ENCODE data around the gene OSTM1.
"Not testable (repeated sequence)": the region's sequence is repeated elsewhere in the genome, so short reads cannot be mapped to it uniquely, and the experiment has no call there.

Gene OSTM1

GRCh38 chr6:108024427-108025073 is 50.0 kb downstream of the OSTM1 start:
- DNase-seq (ENCODE audit: low read depth in 2 of 3, low spot score in 1 of 3), result no peak

GRCh38 chr6:108020472-108021116 is 53.9 kb downstream of the OSTM1 start:
- DNase-seq (ENCODE audit: low read depth in 2 of 3, low spot score in 1 of 3), result no peak

GRCh38 chr6:108016283-108016682 is 58.3 kb downstream of the OSTM1 start:
- DNase-seq (ENCODE audit: low read depth in 2 of 3, low spot score in 1 of 3), result not testable (repeated sequence)

DNA sequence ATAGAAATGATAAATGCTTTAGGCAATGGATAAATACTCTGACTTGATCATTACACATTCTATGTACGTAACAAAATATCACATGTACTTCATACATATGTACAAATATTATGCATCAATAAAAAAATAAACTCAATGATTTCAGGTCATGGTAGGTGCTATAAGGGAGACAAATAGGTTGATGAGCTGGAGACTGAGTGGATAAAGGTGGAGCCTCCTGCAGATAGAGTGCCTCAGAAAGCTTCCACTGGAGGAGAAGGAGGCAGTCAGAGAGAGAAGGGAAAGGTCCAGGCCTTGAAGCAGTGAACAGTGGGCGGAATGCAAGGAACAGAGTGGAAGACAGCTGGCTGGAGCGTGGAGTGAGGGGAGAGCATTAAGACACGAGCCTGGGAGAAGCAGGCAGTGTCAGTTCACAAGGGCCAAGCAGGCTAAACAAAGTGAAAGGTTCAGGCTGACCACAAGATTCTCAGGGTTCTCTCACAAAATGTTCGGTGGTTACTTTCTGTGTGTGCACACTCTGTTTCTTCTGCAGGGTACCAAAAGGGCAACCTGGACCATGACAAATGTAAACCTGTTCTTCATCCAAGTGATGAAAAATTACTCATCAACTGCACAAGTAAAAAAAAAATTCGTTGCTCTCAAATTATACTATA is 60.6 kb downstream of the OSTM1 start:
- no peak for DNase-seq (ENCODE audit: low read depth in 2 of 3, low spot score in 1 of 3)

DNA sequence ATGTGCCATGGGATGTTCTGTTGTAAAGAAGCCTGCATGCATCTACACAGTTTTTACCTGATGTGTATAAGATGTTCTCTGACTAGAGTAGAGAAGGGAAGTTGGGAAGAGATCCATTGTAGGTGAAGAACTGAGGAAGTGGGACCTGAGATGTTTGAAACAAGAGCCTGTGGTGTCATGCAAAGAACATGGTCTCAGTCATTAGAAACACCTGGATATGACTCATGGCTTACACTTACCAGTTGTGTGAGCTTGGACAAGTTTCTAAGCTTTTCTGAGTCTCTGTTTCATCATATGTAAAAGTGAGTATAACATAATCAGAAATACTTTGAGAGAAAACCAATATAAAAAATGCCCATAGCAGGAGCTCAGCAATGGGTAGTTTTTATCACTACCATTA is 64.6 kb downstream of the OSTM1 start:
- DNase-seq (ENCODE audit: low read depth in 2 of 3, low spot score in 1 of 3), result no peak

DNA sequence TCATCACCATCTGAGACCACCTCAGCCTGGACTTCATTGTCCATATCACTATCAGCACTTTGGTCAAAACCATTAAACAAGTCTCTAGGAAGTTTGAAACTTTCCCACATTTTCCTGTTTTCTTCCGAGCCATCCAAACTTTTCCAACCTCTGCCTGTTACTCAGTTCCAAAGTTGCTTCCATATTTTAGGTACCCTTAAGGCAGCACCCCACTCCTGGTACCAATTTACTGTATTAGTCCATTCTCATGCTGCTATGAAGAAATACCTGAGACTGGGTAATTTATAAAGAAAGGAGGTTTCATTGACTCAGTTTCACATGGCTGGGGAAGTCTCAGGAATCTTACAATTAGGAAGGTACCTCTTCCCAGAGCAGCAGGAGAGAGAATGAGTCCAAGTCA is 65.3 kb downstream of the OSTM1 start:
- DNase-seq (ENCODE audit: low read depth in 2 of 3, low spot score in 1 of 3), result not testable (repeated sequence)

- no peak for DNase-seq (ENCODE audit: low read depth in 2 of 3, low spot score in 1 of 3)
These were observed 66.2 kb downstream of the OSTM1 start for GRCh38 chr6:108008363-108008762.

- DNase-seq (ENCODE audit: low read depth in 2 of 3, low spot score in 1 of 3), result no peak
These were observed 68.6 kb downstream of the OSTM1 start for GRCh38 chr6:108005961-108006360.

- DNase-seq (ENCODE audit: low read depth in 2 of 3, low spot score in 1 of 3), result no peak
These were observed 69.7 kb downstream of the OSTM1 start for GRCh38 chr6:108004861-108005260.

GRCh38 chr6:108002365-108003221 is 71.9 kb downstream of the OSTM1 start:
- no peak for DNase-seq (ENCODE audit: low read depth in 2 of 3, low spot score in 1 of 3)

DNA sequence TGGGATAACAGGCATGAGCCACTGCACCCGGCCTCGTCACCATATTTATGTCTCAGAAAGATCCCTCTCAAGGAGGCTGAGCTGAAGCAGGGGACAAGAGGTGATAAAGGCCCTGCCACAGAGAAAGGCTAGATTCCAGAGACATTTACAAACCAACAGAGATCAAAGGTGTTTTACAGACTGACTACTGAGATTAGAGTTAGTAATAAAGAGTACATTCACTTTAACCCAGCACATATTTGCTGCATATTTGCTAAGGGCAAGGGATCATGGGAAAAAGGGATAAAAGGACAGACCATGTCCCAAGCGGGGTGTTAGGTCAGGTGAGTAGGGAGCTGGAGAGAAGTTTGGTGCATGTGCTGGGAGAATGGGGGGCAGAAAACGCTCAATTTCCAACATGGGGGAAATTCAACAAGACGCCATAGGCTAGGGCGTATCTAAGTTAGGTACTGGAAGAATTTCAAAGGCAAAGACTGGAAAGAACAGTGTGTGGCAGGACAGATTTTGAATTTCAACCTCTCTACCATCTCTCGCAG is 72.8 kb downstream of the OSTM1 start:
- DNase-seq (ENCODE audit: low read depth in 2 of 3, low spot score in 1 of 3), result no peak

DNA sequence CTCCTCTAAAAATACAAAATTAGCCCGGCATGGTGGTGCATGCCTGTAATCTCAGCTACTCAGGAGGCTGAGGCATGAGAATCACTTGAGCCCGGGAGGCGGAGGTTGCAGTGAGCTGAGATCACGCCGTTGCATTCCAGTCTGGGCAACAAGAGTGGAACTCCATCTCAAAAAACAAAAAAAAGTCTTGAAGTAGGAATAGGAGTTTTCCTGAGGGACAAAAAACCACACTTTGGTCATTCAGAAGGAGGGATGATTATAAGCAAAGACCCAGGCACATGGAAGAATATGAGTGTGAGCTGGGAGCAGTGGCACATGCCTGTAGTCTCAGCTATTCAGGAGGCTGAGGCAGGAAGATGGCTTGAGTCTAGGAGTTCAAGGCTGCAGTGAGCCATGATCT is 74.3 kb downstream of the OSTM1 start:
- DNase-seq (ENCODE audit: low read depth in 2 of 3, low spot score in 1 of 3), result not testable (repeated sequence)

DNA sequence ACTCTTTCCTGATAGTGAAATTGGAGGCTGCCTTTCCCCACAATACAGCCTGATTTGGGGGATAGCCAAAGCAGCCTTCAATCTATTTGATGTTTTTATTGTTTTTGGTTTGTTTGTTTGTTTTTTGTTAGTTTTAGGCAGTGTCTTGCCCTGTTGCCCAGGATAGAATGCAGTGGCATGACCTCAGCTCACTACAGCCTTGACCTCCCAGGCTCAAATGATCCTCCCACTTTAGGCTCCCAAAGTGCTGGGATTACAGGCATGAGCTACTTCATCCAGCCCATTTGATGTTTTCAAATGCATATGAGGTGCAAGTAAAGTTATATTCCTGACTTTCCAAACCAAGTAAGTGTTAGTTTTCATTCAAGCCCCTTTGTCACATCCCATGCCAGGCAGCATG is 75.2 kb downstream of the OSTM1 start:
- DNase-seq (ENCODE audit: low read depth in 2 of 3, low spot score in 1 of 3), result no peak

- no peak for DNase-seq (ENCODE audit: low read depth in 2 of 3, low spot score in 1 of 3)
These were observed 82.6 kb downstream of the OSTM1 start for GRCh38 chr6:107991772-107992550.

Measured in stimulated activated CD4-positive, alpha-beta T cell treated with anti-CD3 and anti-CD28 coated beads, Interleukin-12 subunit alpha, Interleukin-12 subunit beta, amount 100 ng/mL, for 48 hours (primary cell).